ENCODE measurements around the gene TOPAZ1.
"Not testable (repeated sequence)": the region's sequence is repeated elsewhere in the genome, so short reads cannot be mapped to it uniquely, and the experiment has no call there.

The TOPAZ1 gene

GRCh38 chr3:44326515-44326914 is 84.8 kb downstream of the TOPAZ1 start:
- DNase-seq, result no peak
- peaks cover 0 to 5% of the 10 kb centered on the region in 2 donors for H3K27me3 Mint-ChIP-seq
- H3K4me3 Mint-ChIP-seq, result no peak overlapping the region
- H3K9me3 Mint-ChIP-seq, result no peaks in the 10 kb centered on the region
- ATAC-seq (replicated peaks), result no peak
- H3K4me1 Mint-ChIP-seq, result no peaks in the 10 kb centered on the region
- H3K27ac Mint-ChIP-seq, result no peak overlapping the region
- no peaks in the 10 kb centered on the region for H3K36me3 Mint-ChIP-seq

GRCh38 chr3:44329946-44330345 is 88.3 kb downstream of the TOPAZ1 start:
- Mint-ChIP-seq H3K27ac (no peak overlapping the region), H3K9me3 (no peaks in the 10 kb centered on the region), H3K36me3 (no peaks in the 10 kb centered on the region), H3K27me3 (peaks cover 6 to 8% of the 10 kb centered on the region in 2 donors), H3K4me3 (no peak overlapping the region), H3K4me1 (no peaks in the 10 kb centered on the region)
- no peak for ATAC-seq (replicated peaks)
- no peak for DNase-seq

- no peak for DNase-seq
- Mint-ChIP-seq H3K36me3 (no peaks in the 10 kb centered on the region), H3K9me3 (no peaks in the 10 kb centered on the region), H3K27ac (no peak overlapping the region), H3K4me3 (no peak overlapping the region), H3K27me3 (peaks cover 6 to 8% of the 10 kb centered on the region in 2 donors), H3K4me1 (no peaks in the 10 kb centered on the region)
- ATAC-seq (replicated peaks), result no peak
These were observed 88.8 kb downstream of the TOPAZ1 start for GRCh38 chr3:44330444-44330843.

- H3K36me3 Mint-ChIP-seq, result no peaks in the 10 kb centered on the region
- H3K27me3 Mint-ChIP-seq, result peaks cover 3 to 6% of the 10 kb centered on the region in 2 donors
- DNase-seq (no peak), ATAC-seq (replicated peaks) (no peak)
- H3K27ac Mint-ChIP-seq, result no peak overlapping the region
- H3K9me3 Mint-ChIP-seq, result no peaks in the 10 kb centered on the region
- peaks cover 6 to 8% of the 10 kb centered on the region in 2 donors for H3K4me1 Mint-ChIP-seq
- H3K4me3 Mint-ChIP-seq, result no peak overlapping the region
These were observed 92.6 kb downstream of the TOPAZ1 start for GRCh38 chr3:44334326-44334725.

- peaks cover 3 to 6% of the 10 kb centered on the region in 2 donors for H3K27me3 Mint-ChIP-seq
- DNase-seq (no peak), ATAC-seq (replicated peaks) (no peak)
- peak overlapping the region; percentile 100 for H3K27ac Mint-ChIP-seq
- no peaks in the 10 kb centered on the region for H3K9me3 Mint-ChIP-seq
- H3K4me1 Mint-ChIP-seq, result peaks cover 16 to 23% of the 10 kb centered on the region in 2 donors
- peak overlapping the region; percentile 97 to 98 for H3K4me3 Mint-ChIP-seq
- peaks cover 1 to 8% of the 10 kb centered on the region in 2 donors for H3K36me3 Mint-ChIP-seq
These were observed 95.6 kb downstream of the TOPAZ1 start for GRCh38 chr3:44337248-44337785.

- ATAC-seq (replicated peaks), result peak; percentile 93 to 96
- Mint-ChIP-seq H3K9me3 (no peaks in the 10 kb centered on the region), H3K27ac (peak within 1 kb of the TSS; percentile 100), H3K36me3 (peaks cover 1 to 8% of the 10 kb centered on the region in 2 donors), H3K27me3 (peaks cover 3 to 5% of the 10 kb centered on the region in 2 donors), H3K4me1 (peaks cover 16 to 23% of the 10 kb centered on the region in 2 donors), H3K4me3 (peak within 1 kb of the TSS; percentile 97 to 98)
- DNase-seq, result peak; percentile 99
These were observed 96.5 kb downstream of the TOPAZ1 start, which contains the start of gene TCAIM for GRCh38 chr3:44338010-44338827. TSS of gene TCAIM (plus strand) at chr3:44338766. CDS start at chr3:44354783, 16,017 bp downstream.

- Mint-ChIP-seq H3K36me3 (peaks cover 1 to 8% of the 10 kb centered on the region in 2 donors), H3K4me3 (peak overlapping the region; percentile 97 to 98), H3K27ac (peak overlapping the region; percentile 100), H3K4me1 (peaks cover 16 to 23% of the 10 kb centered on the region in 2 donors), H3K27me3 (no peaks in the 10 kb centered on the region), H3K9me3 (no peaks in the 10 kb centered on the region)
- ATAC-seq (replicated peaks) (no peak), DNase-seq (no peak)
These were observed 97.1 kb downstream of the TOPAZ1 start for GRCh38 chr3:44338828-44339127.

- peak overlapping the region; percentile 97 to 98 for H3K4me3 Mint-ChIP-seq
- H3K4me1 Mint-ChIP-seq, result peaks cover 16 to 23% of the 10 kb centered on the region in 2 donors
- DNase-seq (no peak), ATAC-seq (replicated peaks) (no peak)
- no peaks in the 10 kb centered on the region for H3K9me3 Mint-ChIP-seq
- peak overlapping the region; percentile 100 for H3K27ac Mint-ChIP-seq
- no peaks in the 10 kb centered on the region for H3K27me3 Mint-ChIP-seq
- peaks cover 1 to 8% of the 10 kb centered on the region in 2 donors for H3K36me3 Mint-ChIP-seq
These were observed 97.7 kb downstream of the TOPAZ1 start for GRCh38 chr3:44339181-44340057.

GRCh38 chr3:44340058-44340395 is 98.3 kb downstream of the TOPAZ1 start:
- H3K36me3 Mint-ChIP-seq, result peaks cover 1 to 10% of the 10 kb centered on the region in 2 donors
- no peaks in the 10 kb centered on the region for H3K27me3 Mint-ChIP-seq
- H3K4me3 Mint-ChIP-seq, result peak overlapping the region; percentile 81 to 97
- ATAC-seq (replicated peaks) (no peak), DNase-seq (no peak)
- peak overlapping the region; percentile 80 for H3K27ac Mint-ChIP-seq
- H3K4me1 Mint-ChIP-seq, result peaks cover 16 to 23% of the 10 kb centered on the region in 2 donors
- H3K9me3 Mint-ChIP-seq, result no peaks in the 10 kb centered on the region

GRCh38 chr3:44342176-44342790 is 100.6 kb downstream of the TOPAZ1 start:
- H3K4me1 Mint-ChIP-seq, result peaks cover 15 to 21% of the 10 kb centered on the region in 2 donors
- no peak overlapping the region for H3K4me3 Mint-ChIP-seq
- no peaks in the 10 kb centered on the region for H3K27me3 Mint-ChIP-seq
- no peak overlapping the region for H3K27ac Mint-ChIP-seq
- ATAC-seq (replicated peaks) (no peak), DNase-seq (no peak)
- no peaks in the 10 kb centered on the region for H3K9me3 Mint-ChIP-seq
- H3K36me3 Mint-ChIP-seq, result peaks cover 1 to 10% of the 10 kb centered on the region in 2 donors

- DNase-seq (no peak), ATAC-seq (replicated peaks) (no peak)
- H3K4me3 Mint-ChIP-seq, result no peak overlapping the region
- H3K27me3 Mint-ChIP-seq, result no peaks in the 10 kb centered on the region
- peaks cover 1 to 10% of the 10 kb centered on the region in 2 donors for H3K36me3 Mint-ChIP-seq
- no peaks in the 10 kb centered on the region for H3K9me3 Mint-ChIP-seq
- H3K4me1 Mint-ChIP-seq, result peaks cover 8 to 16% of the 10 kb centered on the region in 2 donors
- H3K27ac Mint-ChIP-seq, result no peak overlapping the region
These were observed 101.7 kb downstream of the TOPAZ1 start for GRCh38 chr3:44343421-44343820.

GRCh38 chr3:44346590-44346989 is 104.9 kb downstream of the TOPAZ1 start:
- peaks cover 7 to 12% of the 10 kb centered on the region in 2 donors for H3K4me1 Mint-ChIP-seq
- H3K4me3 Mint-ChIP-seq; H3K27me3 Mint-ChIP-seq; DNase-seq; ATAC-seq (replicated peaks); H3K36me3 Mint-ChIP-seq; H3K27ac Mint-ChIP-seq; H3K9me3 Mint-ChIP-seq: not testable (repeated sequence)

GRCh38 chr3:44348993-44349392 is 107.3 kb downstream of the TOPAZ1 start:
- no peaks in the 10 kb centered on the region for H3K27me3 Mint-ChIP-seq
- no peak for ATAC-seq (replicated peaks)
- H3K27ac Mint-ChIP-seq, result no peak overlapping the region
- H3K4me1 Mint-ChIP-seq, result peaks cover 7 to 12% of the 10 kb centered on the region in 2 donors
- no peak overlapping the region for H3K4me3 Mint-ChIP-seq
- no peaks in the 10 kb centered on the region for H3K9me3 Mint-ChIP-seq
- DNase-seq, result no peak
- H3K36me3 Mint-ChIP-seq, result peaks cover 8 to 13% of the 10 kb centered on the region in 2 donors

GRCh38 chr3:44353355-44353924 is 111.8 kb downstream of the TOPAZ1 start:
- ATAC-seq (replicated peaks) (no peak), DNase-seq (no peak)
- Mint-ChIP-seq H3K9me3 (no peaks in the 10 kb centered on the region), H3K27ac (no peak overlapping the region), H3K27me3 (no peaks in the 10 kb centered on the region), H3K36me3 (peaks cover 21 to 24% of the 10 kb centered on the region in 2 donors), H3K4me1 (peaks cover 9 to 12% of the 10 kb centered on the region in 2 donors), H3K4me3 (no peak overlapping the region)
